WTC11 (cell line): Measurements from ENCODE around the gene PRKCE. TPM values are rescaled to one million over a fixed set of nuclear protein-coding genes. Genes with fewer than 3 reads are reported as not detected.

Experiments
- ATAC-seq: fragments of 200-7000 bp; cut with Tn5 transposase; 2 replicates; pipeline ENCODE4 v1.10.0; 2021; ENCODE audit warnings: mild to moderate bottlenecking, moderate library complexity
- CTCF ChIA-PET: fragments of 300-600 bp; sonication (Branson Sonifier 250); formaldehyde crosslinking; loops from one replicate; lab custom pipeline; 2021; ENCODE audit warnings: antibody characterized with exemption; lab: Charles Lee
- POLR2A ChIA-PET: fragments of 350-600 bp; sonication (Branson Sonifier 250); formaldehyde crosslinking; loops from one replicate; lab custom pipeline; 2021; ENCODE audit warnings: antibody characterized with exemption; lab: Charles Lee
- DNase-seq: peaks from one replicate; pipeline ENCODE4 v3.0.0; 2021; ENCODE audit warnings: low spot score
- H3K27ac Mint-ChIP-seq: 2 replicates; pipeline ENCODE4 v1.8.0; 2021; ENCODE audit warnings: mixed read lengths
- H3K27me3 Mint-ChIP-seq: 2 replicates; pipeline ENCODE4 v1.8.0; 2021; ENCODE audit warnings: low read depth, mild to moderate bottlenecking, moderate library complexity, mixed read lengths
- H3K36me3 Mint-ChIP-seq: 2 replicates; pipeline ENCODE4 v1.8.0; 2021; ENCODE audit warnings: mixed read lengths
- H3K4me1 Mint-ChIP-seq: 2 replicates; pipeline ENCODE4 v1.8.0; 2022; ENCODE audit warnings: mixed read lengths
- H3K4me3 Mint-ChIP-seq: 2 replicates; pipeline ENCODE4 v1.8.0; 2021; ENCODE audit warnings: mild to moderate bottlenecking, moderate library complexity, mixed read lengths
- H3K9me3 Mint-ChIP-seq: 2 replicates; pipeline ENCODE4 v1.8.0; 2021; ENCODE audit warnings: mixed read lengths
- GABPB1 ChIP-seq: sonication (generic); formaldehyde crosslinking; IDR thresholded peaks from 2 replicates; pipeline ENCODE4 v1.8.1; 2023; ENCODE audit warnings: mild to moderate bottlenecking, missing genetic modification reagents
- GRHL2 ChIP-seq: fragments of 250-450 bp; sonication (Bioruptor Pico); IDR thresholded peaks from 2 replicates; pipeline ENCODE4 v1.8.0; 2022; ENCODE audit warnings: mild to moderate bottlenecking, moderate library complexity; ENCODE audit not compliant: insufficient replicate concordance, severe bottlenecking
- MXD4 ChIP-seq: fragments of 250-450 bp; sonication (Bioruptor Pico); IDR thresholded peaks from 2 replicates; pipeline ENCODE4 v1.8.0; 2021; ENCODE audit warnings: mild to moderate bottlenecking, moderate library complexity, borderline replicate concordance
- MYBL2 ChIP-seq: sonication (generic); formaldehyde crosslinking; IDR thresholded peaks from 2 replicates; pipeline ENCODE4 v1.8.1; 2023; ENCODE audit warnings: mild to moderate bottlenecking, moderate library complexity, missing genetic modification reagents
- NFYB ChIP-seq: sonication (generic); formaldehyde crosslinking; conservative IDR thresholded peaks from 2 replicates; pipeline ENCODE4 v1.8.0; 2022; ENCODE audit warnings: low read depth, missing genetic modification reagents
- NR1H2 ChIP-seq: sonication (generic); formaldehyde crosslinking; IDR thresholded peaks from 2 replicates; pipeline ENCODE4 v1.9.0; 2021; ENCODE audit warnings: mild to moderate bottlenecking, moderate library complexity, missing genetic modification reagents
- RELA ChIP-seq: sonication (generic); formaldehyde crosslinking; IDR thresholded peaks from 2 replicates; pipeline ENCODE4 v1.8.1; 2022; ENCODE audit warnings: missing genetic modification reagents, mild to moderate bottlenecking, borderline replicate concordance
- TCF7 ChIP-seq: sonication (generic); formaldehyde crosslinking; IDR thresholded peaks from 2 replicates; pipeline ENCODE4 v1.8.0; 2022; ENCODE audit warnings: mild to moderate bottlenecking, low read depth, missing genetic modification reagents, moderate library complexity
- ZBTB21 ChIP-seq: sonication (generic); formaldehyde crosslinking; IDR thresholded peaks from 2 replicates; pipeline ENCODE4 v1.8.1; 2023; ENCODE audit warnings: mild to moderate bottlenecking, missing genetic modification reagents, borderline replicate concordance
- ZNF138 ChIP-seq: sonication (generic); formaldehyde crosslinking; conservative IDR thresholded peaks from 2 replicates; pipeline ENCODE4 v1.8.1; 2022; ENCODE audit warnings: mild to moderate bottlenecking, moderate library complexity, missing genetic modification reagents
- ZNF219 ChIP-seq: sonication (generic); formaldehyde crosslinking; IDR thresholded peaks from 2 replicates; pipeline ENCODE4 v1.8.0; 2023; ENCODE audit warnings: missing genetic modification reagents, mild to moderate bottlenecking, borderline replicate concordance
- ZNF263 ChIP-seq: sonication (generic); formaldehyde crosslinking; IDR thresholded peaks from 2 replicates; pipeline ENCODE4 v1.8.1; 2022; ENCODE audit warnings: low read depth, mild to moderate bottlenecking, moderate library complexity, missing genetic modification reagents
- ZNF416 ChIP-seq: fragments of 250-450 bp; sonication (Bioruptor Pico); IDR thresholded peaks from 2 replicates; pipeline ENCODE4 v1.9.0; 2021; ENCODE audit warnings: mild to moderate bottlenecking, inconsistent platforms
- ZNF671 ChIP-seq: fragments of 250-450 bp; sonication (Bioruptor Pico); IDR thresholded peaks from 2 replicates; pipeline ENCODE4 v1.8.0; 2021; ENCODE audit warnings: mild to moderate bottlenecking
- total RNA-seq: library from RNA; stranded (reverse); gene quantifications from 3 replicates; pipeline ENCODE4 v1.2.3, GENCODE V29; 2021
- TF ChIP-seq, protein P1 (sequence below): sonication (generic); formaldehyde crosslinking; IDR thresholded peaks from 2 replicates; pipeline ENCODE4 v1.8.0; 2022; ENCODE audit warnings: mild to moderate bottlenecking, missing genetic modification reagents
- TF ChIP-seq, protein P2 (sequence below): fragments of 250-450 bp; sonication (Bioruptor Pico); IDR thresholded peaks from 2 replicates; pipeline ENCODE4 v1.8.0; 2021; ENCODE audit warnings: mild to moderate bottlenecking
- TF ChIP-seq, protein P3 (sequence below): sonication (generic); formaldehyde crosslinking; IDR thresholded peaks from 2 replicates; pipeline ENCODE4 v1.8.1; 2023; ENCODE audit warnings: mild to moderate bottlenecking, moderate library complexity, missing genetic modification reagents
- TF ChIP-seq, protein P4 (sequence below): sonication (generic); formaldehyde crosslinking; IDR thresholded peaks from 2 replicates; pipeline ENCODE4 v1.8.1; 2023; ENCODE audit warnings: mild to moderate bottlenecking, missing genetic modification reagents, moderate library complexity
- TF ChIP-seq, protein P5 (sequence below): sonication (generic); formaldehyde crosslinking; IDR thresholded peaks from 2 replicates; pipeline ENCODE4 v1.8.1; 2023; ENCODE audit warnings: mild to moderate bottlenecking, missing genetic modification reagents

Gene PRKCE
- total RNA-seq, 1 experiment from 2014 or later: 5.8 TPM

DNA sequence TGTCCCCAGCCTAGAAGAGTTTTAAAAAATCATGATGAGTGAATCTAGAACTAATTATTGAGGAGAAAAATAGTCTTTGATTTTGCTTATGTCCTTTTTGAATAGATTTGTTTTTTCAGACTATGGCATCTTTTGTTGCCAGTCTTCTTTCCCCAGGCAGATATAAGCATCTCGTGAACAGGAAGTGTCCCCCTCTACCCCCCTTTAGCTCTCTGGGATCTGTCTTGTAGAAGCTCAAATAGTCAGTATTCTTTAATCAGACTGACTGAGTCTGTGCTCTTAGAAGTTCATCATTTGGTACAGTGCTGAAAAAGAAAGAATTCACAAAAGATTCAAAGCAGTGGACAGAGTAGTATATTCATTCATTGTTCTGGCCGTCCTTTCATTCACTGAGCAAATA lies 10.4 kb downstream of the PRKCE start:
- POLR2A ChIA-PET: no interaction called here
- DNase-seq (no peak), ATAC-seq (no peak)
- Mint-ChIP-seq H3K4me1 (peaks cover 17% of the 10 kb centered on the region), H3K36me3 (no peaks in the 10 kb centered on the region), H3K27me3 (no peaks in the 10 kb centered on the region; the same call in none of the 2 replicates), H3K4me3 (no peak overlapping the region), H3K9me3 (no peaks in the 10 kb centered on the region), H3K27ac (no peak overlapping the region)
- TF ChIP-seq ZNF219 (CRISPR knock-in tag) (no peak), NFYB (no peak), GABPB1 (CRISPR knock-in tag) (no peak), TCF7 (no peak), NR1H2 (CRISPR knock-in tag) (no peak)
- TF ChIP-seq, protein P1, sequence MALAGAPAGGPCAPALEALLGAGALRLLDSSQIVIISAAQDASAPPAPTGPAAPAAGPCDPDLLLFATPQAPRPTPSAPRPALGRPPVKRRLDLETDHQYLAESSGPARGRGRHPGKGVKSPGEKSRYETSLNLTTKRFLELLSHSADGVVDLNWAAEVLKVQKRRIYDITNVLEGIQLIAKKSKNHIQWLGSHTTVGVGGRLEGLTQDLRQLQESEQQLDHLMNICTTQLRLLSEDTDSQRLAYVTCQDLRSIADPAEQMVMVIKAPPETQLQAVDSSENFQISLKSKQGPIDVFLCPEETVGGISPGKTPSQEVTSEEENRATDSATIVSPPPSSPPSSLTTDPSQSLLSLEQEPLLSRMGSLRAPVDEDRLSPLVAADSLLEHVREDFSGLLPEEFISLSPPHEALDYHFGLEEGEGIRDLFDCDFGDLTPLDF (CRISPR knock-in tag): no peak
- TF ChIP-seq, protein P2, sequence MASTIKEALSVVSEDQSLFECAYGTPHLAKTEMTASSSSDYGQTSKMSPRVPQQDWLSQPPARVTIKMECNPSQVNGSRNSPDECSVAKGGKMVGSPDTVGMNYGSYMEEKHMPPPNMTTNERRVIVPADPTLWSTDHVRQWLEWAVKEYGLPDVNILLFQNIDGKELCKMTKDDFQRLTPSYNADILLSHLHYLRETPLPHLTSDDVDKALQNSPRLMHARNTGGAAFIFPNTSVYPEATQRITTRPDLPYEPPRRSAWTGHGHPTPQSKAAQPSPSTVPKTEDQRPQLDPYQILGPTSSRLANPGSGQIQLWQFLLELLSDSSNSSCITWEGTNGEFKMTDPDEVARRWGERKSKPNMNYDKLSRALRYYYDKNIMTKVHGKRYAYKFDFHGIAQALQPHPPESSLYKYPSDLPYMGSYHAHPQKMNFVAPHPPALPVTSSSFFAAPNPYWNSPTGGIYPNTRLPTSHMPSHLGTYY (CRISPR knock-in tag): no peak
- TF ChIP-seq, protein P3, sequence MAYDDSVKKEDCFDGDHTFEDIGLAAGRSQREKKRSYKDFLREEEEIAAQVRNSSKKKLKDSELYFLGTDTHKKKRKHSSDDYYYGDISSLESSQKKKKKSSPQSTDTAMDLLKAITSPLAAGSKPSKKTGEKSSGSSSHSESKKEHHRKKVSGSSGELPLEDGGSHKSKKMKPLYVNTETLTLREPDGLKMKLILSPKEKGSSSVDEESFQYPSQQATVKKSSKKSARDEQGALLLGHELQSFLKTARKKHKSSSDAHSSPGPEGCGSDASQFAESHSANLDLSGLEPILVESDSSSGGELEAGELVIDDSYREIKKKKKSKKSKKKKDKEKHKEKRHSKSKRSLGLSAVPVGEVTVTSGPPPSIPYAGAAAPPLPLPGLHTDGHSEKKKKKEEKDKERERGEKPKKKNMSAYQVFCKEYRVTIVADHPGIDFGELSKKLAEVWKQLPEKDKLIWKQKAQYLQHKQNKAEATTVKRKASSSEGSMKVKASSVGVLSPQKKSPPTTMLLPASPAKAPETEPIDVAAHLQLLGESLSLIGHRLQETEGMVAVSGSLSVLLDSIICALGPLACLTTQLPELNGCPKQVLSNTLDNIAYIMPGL (CRISPR knock-in tag): no peak
- CTCF ChIA-PET: interaction anchor here (1.1 kb wide), 1 partner anchor 117 kb away, joined by 3 read pairs; no protein-coding TSS in a partner anchor

DNA sequence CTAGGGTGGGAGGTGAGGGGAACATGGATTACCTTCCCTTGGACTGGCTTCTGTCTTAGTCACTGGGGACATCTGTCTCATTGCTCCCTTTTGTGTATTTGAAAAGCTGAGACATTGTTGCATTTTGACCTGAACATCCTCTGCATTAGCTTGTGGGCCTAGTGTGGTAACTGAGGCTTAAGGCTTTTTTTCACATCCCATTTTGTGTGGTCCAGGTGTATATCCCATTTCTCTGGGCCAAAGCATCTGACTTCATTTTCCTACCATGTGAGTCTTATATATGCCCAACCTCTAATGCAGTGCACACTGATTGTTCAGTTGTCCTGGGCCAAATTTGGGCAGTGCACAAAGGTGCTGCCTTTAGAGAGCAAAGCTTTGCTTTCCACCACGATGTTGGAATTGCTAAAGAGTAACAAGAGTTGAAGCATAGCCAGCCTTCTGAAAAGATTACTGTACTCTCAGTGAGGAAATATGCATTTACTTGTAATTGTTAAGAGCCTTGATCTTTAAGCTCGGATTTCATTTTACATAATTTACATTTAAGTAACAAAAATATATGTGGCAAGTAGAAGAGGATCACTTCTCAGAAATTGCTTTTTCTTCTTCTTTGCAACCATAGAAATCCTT lies 13.3 kb downstream of the PRKCE start:
- ATAC-seq (no peak), DNase-seq (no peak)
- no peaks in the 10 kb centered on the region; the same call in none of the 2 replicates for H3K27me3 Mint-ChIP-seq
- H3K9me3 Mint-ChIP-seq: no peaks in the 10 kb centered on the region
- no peak for TF ChIP-seq RELA (CRISPR knock-in tag)
- no peak for TF ChIP-seq ZNF671 (CRISPR knock-in tag)
- TF ChIP-seq ZBTB21 (CRISPR knock-in tag): no peak
- no peak for TF ChIP-seq ZNF416 (CRISPR knock-in tag)
- TF ChIP-seq ZNF263 (CRISPR knock-in tag): no peak
- TF ChIP-seq GRHL2 (CRISPR knock-in tag): no peak
- no peak for TF ChIP-seq MXD4 (CRISPR knock-in tag)
- no peak for TF ChIP-seq MYBL2
- TF ChIP-seq, protein P4, sequence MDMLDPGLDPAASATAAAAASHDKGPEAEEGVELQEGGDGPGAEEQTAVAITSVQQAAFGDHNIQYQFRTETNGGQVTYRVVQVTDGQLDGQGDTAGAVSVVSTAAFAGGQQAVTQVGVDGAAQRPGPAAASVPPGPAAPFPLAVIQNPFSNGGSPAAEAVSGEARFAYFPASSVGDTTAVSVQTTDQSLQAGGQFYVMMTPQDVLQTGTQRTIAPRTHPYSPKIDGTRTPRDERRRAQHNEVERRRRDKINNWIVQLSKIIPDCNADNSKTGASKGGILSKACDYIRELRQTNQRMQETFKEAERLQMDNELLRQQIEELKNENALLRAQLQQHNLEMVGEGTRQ (CRISPR knock-in tag): no peak
- TF ChIP-seq, all 79 proteins: peak for 0
- Mint-ChIP-seq H3K36me3 (no peaks in the 10 kb centered on the region), H3K4me3 (no peak overlapping the region), H3K27ac (no peak overlapping the region), H3K4me1 (peaks cover 17% of the 10 kb centered on the region)
- ChIA-PET CTCF (no interaction called here), POLR2A (no interaction called here)

DNA sequence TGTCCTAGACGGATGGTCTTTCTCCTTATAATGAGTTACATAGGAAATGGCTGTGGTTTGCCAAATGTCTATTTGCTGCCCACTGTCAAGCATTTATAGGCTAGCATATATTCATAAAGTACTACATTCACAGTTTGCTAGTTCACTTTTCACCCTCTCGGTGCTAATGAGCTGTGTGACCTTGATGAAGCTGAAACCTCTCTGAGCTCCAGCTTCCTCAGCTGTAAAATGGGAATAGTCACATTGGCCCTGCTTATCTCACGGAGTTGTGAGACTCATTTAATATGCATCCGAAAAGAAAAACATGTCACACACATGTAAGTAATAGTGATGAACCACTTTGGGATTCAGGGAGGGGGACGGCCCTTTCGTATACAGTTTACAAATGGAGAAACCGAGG lies 17.0 kb downstream of the PRKCE start:
- no peak overlapping the region for H3K4me3 Mint-ChIP-seq
- no peak for ATAC-seq

More for the DNA sequence above, 17.0 kb downstream of the PRKCE start:
- Mint-ChIP-seq H3K4me1 (peaks cover 14% of the 10 kb centered on the region), H3K9me3 (no peaks in the 10 kb centered on the region), H3K27ac (no peak overlapping the region), H3K36me3 (no peaks in the 10 kb centered on the region), H3K27me3 (no peaks in the 10 kb centered on the region)
- ChIA-PET CTCF (no interaction called here), POLR2A (no interaction called here)
- no peak for TF ChIP-seq ZNF138 (CRISPR knock-in tag)
- TF ChIP-seq, protein P5, sequence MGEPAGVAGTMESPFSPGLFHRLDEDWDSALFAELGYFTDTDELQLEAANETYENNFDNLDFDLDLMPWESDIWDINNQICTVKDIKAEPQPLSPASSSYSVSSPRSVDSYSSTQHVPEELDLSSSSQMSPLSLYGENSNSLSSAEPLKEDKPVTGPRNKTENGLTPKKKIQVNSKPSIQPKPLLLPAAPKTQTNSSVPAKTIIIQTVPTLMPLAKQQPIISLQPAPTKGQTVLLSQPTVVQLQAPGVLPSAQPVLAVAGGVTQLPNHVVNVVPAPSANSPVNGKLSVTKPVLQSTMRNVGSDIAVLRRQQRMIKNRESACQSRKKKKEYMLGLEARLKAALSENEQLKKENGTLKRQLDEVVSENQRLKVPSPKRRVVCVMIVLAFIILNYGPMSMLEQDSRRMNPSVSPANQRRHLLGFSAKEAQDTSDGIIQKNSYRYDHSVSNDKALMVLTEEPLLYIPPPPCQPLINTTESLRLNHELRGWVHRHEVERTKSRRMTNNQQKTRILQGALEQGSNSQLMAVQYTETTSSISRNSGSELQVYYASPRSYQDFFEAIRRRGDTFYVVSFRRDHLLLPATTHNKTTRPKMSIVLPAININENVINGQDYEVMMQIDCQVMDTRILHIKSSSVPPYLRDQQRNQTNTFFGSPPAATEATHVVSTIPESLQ (CRISPR knock-in tag): no peak
- DNase-seq: no peak
